Stimulated activated CD8-positive, alpha-beta memory T cell treated with anti-CD3 and anti-CD28 coated beads, Interleukin-15, amount 100 ng/mL, for 48 hours (primary cell): ENCODE data around the gene MED12.

Experiments used
- DNase-seq, 2 donors: peaks; one replicate each; pipeline ENCODE4 v3.0.0-alpha.2; 2020; ENCODE audit warnings: low read depth in 2 of 2

Gene MED12

DNA sequence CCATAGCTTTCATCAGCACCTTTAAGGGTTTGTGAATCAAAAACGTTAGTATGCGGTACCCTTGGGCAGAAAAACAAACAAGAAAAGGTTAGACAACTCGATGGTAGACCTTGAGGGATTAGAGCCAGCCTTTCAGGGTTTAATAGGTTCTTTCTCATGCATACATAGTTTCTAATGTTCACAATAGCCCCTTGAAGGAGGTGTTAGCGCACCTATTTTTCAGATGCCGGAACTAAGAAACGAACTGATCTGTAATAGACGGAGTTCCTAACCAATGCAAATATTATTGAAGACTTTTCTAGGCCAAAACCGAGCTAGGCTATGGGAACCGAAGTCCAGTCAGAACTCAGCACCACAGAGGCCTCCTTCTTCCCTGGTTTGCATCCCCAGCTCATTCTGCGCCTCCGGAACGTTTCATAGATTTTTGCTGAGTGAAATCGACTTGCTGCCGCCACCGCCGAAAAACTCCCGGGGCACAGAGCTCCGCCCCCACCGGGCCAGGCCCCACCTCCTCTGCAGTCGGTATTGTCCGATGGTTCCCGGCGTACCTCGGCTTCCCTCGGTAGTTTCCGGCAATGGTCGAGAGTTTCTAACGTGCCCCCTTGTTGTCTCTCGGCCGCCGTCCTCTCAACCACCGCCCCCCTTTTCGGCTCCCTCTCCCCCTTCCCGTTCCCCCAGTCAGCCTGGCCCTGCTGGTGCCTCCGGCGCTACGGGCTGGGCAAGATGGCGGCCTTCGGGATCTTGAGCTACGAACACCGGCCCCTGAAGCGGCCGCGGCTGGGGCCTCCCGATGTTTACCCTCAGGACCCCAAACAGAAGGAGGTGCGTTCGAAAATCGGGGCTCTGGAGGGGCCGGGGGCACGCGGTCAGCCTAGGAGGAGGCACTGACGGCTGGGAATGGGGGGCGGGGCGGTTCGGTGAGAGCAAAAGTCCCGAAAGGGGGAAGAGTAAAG is at the start of gene MED12:
TSS of gene MED12 (plus strand) at position 565 of the 953 bp plus-strand sequence. CDS start at position 724, 159 bp downstream.
- peak; percentile 74 to 78 for DNase-seq

DNA sequence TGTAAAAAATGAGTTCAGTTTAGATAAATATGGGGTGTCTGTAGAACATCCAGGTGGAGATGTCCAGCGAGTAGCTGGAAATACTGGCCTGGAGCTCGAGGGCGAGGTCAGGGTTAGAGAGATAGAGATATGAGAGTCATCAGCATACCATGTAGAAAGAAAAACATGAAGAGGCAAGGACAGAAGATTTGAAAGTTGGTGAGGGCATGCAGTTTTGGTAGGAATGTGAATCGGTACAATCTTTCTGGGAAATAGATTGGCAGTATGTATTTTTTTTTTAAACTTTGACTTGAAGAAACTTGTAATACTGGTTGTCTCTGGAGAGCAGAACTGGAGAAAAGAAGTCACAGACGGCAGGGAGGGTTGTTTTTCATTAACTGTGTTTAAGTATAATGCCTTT is 47.9 kb upstream of the MED12 start:
- DNase-seq: no peak

DNA sequence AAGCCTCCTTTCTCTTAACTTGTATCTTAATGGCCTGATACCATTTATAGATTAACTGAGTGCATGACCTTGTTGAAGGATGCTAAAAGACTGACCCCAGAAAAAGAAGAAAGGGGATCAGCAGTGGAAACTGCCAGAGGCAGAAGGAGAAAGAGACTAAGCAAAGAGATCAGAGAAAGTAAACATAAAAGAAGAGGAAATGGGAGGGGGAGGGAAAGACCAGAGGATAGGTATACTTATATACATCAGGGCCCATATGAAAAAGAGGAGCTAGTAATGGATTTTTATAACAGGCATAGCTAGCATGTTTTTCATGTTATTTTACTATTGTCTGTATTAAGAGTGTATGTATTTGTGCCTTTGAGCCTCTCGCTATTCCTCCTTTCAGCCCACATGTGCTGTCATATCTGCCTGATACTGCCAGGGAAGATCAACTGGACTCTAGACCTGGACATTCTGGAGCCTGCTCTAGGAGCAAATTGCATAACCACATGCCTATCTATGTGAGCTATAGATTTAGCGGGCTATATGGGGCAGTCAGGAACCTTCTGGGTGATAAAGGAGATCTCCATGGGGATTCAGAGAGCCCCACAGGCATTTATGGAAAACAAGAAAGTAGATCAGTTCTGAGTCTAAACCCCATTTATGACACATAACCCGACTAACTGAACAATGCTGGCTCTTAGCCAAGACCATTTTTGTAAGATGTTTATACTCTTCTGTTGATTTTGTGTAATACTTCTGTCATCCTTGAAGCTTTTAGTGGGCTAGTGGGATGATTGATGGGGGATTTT is 36.9 kb upstream of the MED12 start:
- no peak for DNase-seq

DNA sequence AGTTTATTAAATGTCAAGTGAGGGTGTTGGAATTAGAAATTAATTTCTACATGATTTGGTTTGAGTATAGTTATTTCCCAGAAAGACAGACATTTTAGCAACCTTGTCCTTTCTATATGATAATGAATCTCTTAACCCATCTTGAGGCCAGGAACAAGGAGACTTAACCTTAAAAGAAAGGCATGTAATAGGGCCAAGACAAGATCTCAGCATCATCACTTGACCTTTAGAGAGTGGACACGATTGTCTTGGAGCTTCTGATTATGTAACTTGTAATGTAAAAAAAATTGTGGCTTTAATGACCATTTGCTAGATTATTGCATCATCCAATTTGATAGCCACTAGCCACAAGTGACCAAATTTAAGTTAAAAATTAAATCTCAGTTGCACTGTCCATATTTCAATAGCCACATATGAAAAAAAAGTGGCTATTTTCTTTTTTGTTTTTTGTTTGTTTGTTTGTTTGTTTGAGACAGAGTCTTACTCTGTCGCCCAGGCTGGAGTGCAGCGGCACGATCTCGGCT is 36.2 kb upstream of the MED12 start:
- no peak for DNase-seq

DNA sequence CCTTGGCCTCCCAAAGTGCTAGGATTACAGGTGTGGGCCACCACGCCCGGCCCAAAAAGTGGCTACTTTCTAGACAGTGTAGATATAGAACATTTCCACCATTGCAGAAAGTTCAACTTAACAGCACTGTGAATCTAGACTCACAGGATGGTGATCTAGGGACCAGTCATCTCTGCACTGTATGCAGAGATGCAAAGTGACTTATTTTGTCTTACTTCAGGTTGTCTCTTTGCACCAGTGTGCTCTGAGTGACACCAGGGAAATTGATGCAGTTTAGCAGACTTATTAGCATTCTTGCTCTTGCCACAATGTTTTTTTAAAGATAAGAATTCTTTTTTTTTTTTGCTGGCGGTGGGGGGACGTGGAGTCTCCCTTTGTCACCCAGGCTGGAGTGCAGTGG is 35.6 kb upstream of the MED12 start:
- no peak for DNase-seq

DNA sequence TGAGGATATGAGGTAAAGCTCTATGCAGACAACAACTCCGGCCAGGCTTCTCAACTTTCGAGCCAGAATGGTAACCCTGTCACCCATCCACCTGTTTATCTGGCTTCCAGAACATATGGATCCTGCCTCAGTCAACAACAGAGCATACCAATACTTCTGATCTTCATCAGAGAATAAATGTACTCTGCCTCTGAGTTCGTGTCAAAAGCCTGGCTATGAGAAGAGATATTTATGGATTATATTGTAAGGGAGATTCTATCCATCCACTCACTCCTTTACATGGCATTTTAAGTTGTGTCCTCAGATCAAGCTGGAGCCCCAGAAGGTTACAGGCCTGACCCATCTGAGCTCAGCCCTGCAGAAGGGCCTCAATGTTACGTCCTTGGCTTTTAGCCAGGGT is 32.5 kb upstream of the MED12 start:
- DNase-seq: no peak

DNA sequence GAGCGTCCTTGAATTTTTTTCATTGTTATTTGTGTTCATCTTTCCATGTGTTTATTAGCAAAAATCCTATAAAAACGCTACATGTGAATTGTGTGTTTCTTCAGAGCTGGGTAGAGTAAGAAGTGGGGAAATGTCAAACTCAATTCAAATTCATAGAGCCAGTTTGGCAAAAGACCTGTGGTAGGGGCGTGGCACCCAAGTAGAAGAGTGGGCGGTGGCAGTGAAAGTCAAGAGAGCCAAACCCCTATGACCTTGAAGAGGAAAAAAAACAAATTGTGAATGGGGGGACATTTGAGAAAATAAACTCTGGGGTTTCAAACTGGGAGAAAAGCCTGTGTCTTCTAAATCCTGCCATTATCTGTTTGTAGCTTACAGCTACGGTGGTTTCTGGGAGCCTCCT is 27.1 kb upstream of the MED12 start:
- no peak for DNase-seq

DNA sequence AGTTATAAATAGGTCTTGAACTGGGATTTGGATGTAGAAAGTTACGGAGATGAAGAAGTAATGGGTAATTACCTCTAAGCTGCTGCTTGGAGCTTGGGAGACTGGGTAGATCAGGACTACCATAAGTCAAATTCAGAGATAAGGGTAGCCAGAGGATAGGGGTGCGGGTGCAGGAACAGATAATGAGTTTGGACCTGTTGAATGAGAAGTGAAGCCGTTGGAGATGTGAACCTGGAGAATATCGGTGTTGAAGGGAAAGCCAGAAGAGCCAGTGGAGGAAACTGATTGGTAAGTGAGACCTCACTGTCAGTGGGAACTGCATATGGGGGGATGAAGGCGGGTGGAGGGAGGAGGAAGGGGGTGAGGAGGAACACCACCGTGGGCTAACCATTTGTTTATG is 23.4 kb upstream of the MED12 start:
- DNase-seq: no peak

DNA sequence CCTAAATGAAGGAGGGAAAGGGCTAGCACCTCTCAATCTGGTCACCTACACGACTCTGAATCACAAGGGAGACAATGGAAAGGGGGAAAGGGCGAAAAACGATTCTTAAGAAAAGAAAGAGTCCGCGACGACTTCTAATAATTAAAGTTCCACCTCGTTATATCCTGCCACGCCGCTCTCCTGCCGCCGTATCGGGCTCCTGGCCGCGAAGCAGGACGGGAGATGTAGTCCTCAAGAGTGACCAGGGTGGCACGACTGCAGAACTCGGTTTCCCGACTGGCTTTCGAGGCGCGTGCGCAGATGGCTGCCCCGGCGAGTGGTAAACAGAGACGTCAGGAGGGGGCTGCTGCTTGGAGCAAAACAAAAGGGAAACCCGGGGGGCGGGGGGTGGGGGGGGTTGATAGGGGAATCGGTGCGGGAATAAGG is 22.8 kb upstream of the MED12 start, which contains the start of gene FOXO4:
TSS of gene FOXO4 (plus strand) at position 297 of the 426 bp plus-strand sequence. CDS start 678 bp downstream, outside the sequence.
- DNase-seq: peak; percentile 77 to 80

DNA sequence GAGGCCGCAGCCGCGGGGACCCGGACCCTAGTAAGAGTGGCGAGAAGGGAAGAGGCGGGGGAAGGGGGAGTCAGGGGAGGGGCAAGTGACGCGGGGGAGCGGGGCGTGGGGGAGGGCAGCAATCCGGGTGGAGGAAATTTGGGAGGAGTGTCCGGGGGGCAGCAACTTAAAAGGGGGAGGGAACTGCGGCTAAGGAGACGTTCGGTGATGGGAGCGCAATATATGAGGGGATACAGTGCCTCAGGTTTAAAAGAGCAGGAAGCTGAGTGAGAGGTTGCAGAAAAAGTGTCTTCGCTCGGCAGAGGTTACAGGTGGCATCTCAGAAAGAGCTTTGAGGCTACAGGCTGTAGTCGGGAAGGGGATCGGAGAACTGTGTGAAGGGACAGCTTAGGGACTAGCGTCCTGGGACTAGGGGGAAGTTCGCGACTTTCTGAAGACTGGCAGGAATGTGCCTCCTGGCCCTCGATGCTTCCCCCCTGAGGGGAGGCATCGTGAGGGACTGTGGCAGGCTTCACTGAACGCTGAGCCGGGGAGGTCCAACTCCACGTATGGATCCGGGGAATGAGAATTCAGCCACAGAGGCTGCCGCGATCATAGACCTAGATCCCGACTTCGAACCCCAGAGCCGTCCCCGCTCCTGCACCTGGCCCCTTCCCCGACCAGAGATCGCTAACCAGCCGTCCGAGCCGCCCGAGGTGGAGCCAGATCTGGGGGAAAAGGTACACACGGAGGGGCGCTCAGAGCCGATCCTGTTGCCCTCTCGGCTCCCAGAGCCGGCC is 22.2 kb upstream of the MED12 start:
- DNase-seq: no peak

DNA sequence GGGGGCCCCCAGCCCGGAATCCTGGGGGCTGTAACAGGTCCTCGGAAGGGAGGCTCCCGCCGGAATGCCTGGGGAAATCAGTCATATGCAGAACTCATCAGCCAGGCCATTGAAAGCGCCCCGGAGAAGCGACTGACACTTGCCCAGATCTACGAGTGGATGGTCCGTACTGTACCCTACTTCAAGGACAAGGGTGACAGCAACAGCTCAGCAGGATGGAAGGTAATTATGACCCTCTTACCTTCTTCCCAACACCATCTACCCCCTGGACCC is 21.7 kb upstream of the MED12 start:
- no peak for DNase-seq

DNA sequence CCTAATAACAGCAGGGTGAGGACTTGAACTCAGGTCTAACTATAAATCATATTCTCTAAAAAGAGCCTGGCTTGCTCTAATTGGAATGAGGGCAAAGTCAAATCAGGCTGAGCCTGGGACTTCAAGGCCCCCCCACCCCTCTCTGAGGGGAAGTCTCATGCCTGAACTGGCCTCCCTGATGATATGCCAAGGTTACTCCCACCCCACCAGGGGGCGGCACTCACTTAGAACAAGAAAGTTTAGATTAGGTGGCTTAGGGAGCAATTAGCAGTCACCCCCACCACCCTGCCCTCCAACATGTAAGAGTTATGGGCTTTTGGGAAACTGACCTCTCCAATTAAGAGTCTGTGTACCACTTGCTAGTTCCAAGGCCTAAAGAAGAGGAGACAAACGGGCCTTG is 20.1 kb upstream of the MED12 start:
- peak in 1 of 2 donors; percentile 55 for DNase-seq

DNA sequence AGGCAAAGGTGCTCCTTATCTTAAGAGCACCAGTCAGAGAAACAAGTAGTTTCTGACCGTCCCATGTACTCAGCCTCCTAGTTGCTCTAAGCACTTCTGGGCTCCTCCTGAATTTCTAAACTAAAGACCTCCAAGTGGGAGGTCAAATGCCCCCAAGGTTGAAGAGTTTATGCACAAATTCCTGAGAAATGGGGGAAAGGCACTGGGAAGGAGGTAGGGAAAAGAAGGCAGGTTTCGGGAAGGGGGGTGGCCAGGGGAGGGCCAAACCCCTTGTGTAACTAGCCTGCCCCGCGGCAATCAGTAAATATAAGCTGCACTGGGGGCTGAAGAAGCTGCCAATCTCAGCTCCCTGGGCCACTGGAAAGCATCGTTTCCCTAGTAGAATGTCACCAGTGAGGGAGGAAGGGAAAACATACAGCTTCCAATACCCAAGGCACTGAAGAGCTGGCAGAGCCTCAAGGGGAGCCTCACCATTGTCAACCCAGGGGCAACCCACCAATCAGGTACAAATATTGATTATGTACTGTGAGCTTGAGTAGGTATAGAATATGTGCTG is 19.4 kb upstream of the MED12 start:
- DNase-seq: no peak

DNA sequence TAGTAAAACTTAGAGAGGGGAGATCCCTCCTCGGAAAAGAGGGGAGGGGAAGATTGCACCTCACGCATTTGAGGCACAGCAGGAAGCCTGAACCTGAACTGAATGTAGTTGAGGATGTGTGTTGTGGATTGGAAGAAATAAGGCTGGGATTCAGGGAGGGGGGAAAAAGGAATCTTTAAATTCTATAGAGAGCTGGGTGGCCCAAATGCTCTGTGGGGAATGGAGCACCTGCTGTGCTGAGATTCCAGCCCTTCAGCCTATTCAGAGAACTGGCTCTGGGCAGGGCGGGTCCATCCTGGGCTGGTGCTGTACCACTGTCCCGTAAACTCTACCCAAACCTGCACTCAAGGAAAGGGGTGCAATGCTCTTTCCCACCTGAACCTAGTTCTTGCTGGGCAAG is 18.7 kb upstream of the MED12 start:
- DNase-seq: no peak

DNA sequence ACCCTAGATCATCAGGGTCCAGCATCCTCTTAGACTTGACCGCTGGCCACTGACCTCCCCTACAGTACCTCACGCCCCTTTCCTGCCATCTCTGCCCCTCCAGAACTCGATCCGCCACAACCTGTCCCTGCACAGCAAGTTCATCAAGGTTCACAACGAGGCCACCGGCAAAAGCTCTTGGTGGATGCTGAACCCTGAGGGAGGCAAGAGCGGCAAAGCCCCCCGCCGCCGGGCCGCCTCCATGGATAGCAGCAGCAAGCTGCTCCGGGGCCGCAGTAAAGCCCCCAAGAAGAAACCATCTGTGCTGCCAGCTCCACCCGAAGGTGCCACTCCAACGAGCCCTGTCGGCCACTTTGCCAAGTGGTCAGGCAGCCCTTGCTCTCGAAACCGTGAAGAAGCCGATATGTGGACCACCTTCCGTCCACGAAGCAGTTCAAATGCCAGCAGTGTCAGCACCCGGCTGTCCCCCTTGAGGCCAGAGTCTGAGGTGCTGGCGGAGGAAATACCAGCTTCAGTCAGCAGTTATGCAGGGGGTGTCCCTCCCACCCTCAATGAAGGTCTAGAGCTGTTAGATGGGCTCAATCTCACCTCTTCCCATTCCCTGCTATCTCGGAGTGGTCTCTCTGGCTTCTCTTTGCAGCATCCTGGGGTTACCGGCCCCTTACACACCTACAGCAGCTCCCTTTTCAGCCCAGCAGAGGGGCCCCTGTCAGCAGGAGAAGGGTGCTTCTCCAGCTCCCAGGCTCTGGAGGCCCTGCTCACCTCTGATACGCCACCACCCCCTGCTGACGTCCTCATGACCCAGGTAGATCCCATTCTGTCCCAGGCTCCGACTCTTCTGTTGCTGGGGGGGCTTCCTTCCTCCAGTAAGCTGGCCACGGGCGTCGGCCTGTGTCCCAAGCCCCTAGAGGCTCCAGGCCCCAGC is 17.6 kb upstream of the MED12 start:
- DNase-seq: no peak

DNA sequence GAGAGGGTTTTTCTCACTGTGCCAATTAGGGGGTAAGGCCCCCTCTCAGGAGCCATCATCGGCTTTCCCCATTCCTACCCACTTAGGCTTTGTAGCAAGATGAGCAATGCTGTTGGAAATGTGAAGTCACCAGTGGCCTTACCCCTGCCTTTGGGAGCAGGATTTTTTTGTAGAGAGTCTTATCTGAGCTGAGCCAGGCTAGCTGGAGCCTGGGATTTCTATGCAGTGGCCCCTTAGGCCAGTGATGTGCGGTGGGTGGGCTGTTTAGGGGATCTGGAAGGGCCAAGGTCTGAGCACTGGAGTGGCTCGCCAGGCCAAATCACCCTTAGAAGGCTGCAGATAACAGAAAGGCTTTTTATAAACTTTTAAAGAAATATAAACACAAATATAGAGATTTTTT is 16.1 kb upstream of the MED12 start:
- no peak for DNase-seq

DNA sequence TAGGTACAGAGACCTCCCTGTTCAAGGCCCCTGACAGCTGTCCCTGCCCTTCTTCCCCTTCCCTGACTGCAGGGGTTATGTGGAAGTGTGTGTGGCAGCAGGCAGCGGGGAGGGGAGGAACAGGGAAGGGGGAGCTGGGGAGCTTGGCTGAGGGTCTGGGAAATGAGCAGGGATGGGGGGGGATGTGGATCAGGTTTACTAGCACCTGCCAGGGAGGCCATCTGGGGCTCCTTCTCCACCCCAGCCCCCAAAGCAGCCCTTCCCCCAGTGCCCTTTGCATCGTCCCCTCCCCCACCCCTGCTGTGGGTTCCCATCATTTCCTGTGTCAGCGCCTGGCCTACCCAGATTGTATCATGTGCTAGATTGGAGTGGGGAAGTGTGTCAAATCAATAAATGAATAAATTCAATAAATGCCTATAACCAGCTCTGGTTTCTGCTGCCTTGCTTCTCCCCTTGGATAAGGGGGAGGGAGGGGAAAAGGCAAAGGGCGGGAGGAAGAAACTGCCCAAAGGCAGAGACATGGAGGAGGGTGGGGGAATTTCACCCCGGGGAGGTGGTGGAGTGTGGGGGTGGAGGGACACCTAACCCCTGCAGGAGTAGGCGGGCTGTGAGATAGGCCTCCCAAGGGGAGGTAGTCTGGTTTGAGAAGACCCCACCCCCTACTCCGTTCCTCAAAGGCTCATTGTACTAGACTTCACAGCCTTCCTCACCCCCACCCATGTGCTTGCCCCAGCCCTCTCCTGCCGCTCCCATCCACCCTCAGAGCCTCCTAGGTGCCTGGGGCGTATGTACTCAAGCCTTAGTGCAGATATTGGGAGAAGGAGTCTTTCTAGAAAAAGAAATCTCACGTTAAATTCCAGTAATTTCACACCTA is 15.0 kb upstream of the MED12 start:
- peak in 1 of 2 donors; percentile 47 for DNase-seq

DNA sequence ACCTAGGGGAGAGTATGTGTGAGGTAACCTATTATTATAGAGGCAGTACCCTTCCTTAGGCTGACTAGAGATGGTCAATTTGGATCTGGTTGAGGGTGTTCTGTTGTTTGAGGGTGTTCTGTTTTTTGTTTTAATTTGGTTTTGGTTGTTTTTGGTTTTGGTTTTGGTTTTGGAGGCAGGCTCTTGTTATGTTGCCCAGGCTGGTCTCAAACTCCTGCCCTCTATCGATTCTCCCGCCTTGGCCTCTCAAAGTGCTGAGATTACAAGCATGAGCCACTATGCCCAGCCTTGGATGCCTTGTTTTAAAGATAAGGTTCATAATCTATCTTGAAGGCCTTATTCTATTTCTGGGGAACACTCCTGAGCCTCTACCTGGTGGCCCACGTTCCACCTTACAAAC is 12.8 kb upstream of the MED12 start:
- DNase-seq: no peak

DNA sequence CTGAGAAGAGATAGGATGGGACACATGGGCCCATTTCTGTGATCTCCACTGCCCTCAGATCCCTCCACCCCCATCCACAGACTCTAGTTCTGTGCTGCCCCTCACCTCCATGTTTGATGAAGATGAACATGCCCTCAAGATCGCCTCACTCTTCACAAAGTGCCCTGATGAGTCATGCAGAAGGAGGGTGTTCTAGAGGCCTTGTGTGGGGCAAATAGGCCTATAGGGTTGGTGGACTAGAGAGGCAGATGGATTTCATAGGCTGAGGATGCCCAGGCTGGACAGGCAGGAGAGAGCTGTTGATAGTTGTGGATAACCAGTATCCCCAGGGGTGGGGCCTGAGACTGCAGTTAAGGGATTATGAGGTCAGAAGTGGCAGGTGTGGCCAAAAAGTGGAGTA is 12.0 kb upstream of the MED12 start, which contains the start of gene CXorf65:
TSS of gene CXorf65 (minus strand) at position 314 of the 400 bp plus-strand sequence. CDS start at position 130, 184 bp downstream.
- DNase-seq: no peak
